WTC11 (cell line): ENCODE measurements around the gene TMEM81.

Experiments
- JUN ChIP-seq: sonication (generic); formaldehyde crosslinking; IDR thresholded peaks from 2 replicates; pipeline ENCODE4 v1.8.0; 2023; ENCODE audit warnings: mild to moderate bottlenecking, missing genetic modification reagents
- NFATC4 ChIP-seq: fragments of 250-450 bp; sonication (Bioruptor Pico); IDR thresholded peaks from 2 replicates; pipeline ENCODE4 v1.9.0; 2021; ENCODE audit warnings: mild to moderate bottlenecking
- SP1 ChIP-seq: sonication (generic); formaldehyde crosslinking; conservative IDR thresholded peaks from 2 replicates; pipeline ENCODE4 v1.8.1; 2022; ENCODE audit warnings: missing genetic modification reagents
- ZNF396 ChIP-seq: fragments of 250-450 bp; sonication (Bioruptor Pico); IDR thresholded peaks from 2 replicates; pipeline ENCODE4 v1.8.0; 2021; ENCODE audit warnings: mild to moderate bottlenecking, moderate library complexity, borderline replicate concordance
- TF ChIP-seq, protein P1 (sequence below): fragments of 200-600 bp; IDR thresholded peaks from 2 replicates; pipeline ENCODE4 v1.8.0; 2022; ENCODE audit warnings: antibody characterized with exemption

DNA sequence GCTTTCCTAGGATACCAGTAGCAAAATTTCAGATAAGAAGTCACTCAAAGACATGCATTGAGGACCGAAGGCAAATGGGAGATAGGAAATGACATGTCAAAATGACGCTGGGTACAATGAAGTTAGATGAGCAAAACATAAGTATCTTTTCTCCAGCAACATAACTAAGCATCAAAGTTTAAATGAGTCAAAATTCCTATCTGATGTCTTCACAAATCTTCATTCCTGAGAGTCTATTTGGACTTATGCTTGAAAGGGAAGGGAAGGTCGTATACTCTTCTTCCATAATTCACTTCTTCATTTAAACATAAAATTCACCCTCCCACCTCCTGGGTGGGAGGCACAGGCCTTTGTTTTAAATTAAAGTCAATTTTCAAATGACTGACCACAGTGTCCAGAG is 4.1 kb upstream of the TMEM81 start:
- TF ChIP-seq, protein P1, sequence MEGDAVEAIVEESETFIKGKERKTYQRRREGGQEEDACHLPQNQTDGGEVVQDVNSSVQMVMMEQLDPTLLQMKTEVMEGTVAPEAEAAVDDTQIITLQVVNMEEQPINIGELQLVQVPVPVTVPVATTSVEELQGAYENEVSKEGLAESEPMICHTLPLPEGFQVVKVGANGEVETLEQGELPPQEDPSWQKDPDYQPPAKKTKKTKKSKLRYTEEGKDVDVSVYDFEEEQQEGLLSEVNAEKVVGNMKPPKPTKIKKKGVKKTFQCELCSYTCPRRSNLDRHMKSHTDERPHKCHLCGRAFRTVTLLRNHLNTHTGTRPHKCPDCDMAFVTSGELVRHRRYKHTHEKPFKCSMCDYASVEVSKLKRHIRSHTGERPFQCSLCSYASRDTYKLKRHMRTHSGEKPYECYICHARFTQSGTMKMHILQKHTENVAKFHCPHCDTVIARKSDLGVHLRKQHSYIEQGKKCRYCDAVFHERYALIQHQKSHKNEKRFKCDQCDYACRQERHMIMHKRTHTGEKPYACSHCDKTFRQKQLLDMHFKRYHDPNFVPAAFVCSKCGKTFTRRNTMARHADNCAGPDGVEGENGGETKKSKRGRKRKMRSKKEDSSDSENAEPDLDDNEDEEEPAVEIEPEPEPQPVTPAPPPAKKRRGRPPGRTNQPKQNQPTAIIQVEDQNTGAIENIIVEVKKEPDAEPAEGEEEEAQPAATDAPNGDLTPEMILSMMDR: no peak
- no peak for TF ChIP-seq NFATC4 (CRISPR knock-in tag)
- TF ChIP-seq SP1: no peak
- no peak for TF ChIP-seq JUN (CRISPR knock-in tag)
- no peak for TF ChIP-seq ZNF396 (CRISPR knock-in tag)
